GM19351 (cell line): Measurements from ENCODE around the gene MRPL51.

ENCODE experiments used
- ATAC-seq: cut with Tn5 transposase; IDR thresholded peaks from one replicate; pipeline ENCODE4 v1.9.1; 2021; ENCODE audit warnings: mild to moderate bottlenecking, moderate library complexity; ENCODE audit not compliant: unreplicated experiment

MRPL51 gene

DNA sequence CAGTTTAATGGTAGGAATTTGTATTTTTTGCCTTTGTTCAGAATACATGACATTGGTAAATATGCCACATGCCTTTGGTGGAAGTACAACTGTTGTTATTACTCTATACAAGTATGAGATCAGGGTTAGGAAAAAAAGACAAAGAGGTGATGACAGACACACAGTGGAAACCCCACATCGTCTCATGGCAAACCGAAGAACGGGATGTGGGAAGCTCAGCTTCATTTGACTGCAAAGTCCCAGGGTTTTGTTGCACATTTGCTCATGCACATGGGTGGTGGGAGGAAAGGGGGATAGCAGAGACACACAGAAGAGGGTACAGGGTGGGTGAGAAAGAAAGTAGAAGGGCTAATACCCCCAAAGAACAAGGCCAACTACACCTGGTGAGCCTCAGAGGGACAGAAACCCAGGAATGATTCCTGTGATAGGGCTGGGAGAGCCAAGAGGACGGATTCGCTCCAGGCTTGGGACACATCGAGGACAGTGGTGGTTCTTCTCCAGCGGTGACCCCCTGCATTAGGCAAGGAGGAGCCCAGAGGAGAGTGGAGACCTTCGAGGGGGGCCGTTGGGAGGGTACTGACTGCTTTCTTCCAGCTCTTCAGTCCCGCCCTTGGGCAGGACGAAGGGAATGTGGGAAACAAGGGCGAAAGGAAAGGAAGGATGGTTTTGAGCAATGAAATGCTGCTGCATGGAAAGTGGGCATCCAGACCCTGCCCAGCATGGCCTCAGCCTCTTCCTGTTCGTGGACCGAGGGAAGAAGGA is 30.6 kb downstream of the MRPL51 start:
- ATAC-seq, result no peak

DNA sequence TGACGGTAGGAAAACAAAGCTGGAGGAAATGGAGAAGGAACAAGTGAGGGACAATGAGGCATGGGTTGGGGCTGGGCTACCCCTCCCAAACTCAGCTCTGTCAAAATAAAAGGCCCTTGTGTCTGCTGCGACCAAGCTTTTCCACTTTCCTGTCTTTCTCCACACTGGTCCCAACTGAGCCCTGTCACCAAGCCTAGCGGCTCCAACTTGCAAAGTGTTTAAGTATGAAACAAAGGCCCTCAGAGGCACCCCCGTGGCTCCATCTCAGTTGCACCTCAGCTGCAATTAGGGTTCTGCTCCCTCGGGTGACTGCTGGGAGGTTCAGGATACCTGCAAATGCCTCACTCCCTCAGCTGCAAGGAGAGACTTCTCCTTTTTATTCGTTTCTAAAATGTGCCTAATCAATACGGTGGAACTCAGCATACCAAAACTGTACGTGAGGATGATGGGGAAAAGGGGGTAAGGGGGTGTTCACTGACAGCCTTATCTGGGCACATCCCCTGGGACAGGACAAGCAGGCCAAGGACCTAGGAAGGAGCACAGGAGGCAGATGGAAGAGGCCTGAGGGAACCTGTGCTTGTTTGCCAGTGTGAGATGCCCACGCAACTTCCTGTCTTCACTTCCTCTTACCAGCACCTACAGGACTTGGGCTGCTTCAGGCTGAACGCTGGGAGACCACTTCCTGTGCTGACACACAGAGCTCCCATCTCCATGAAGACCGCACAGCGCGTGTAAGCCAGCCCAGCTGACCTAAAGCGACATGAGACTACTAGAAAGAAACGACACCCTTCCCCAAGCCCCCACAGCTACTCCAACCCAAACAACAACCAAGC is 31.4 kb downstream of the MRPL51 start:
- peak; percentile 83 for ATAC-seq

DNA sequence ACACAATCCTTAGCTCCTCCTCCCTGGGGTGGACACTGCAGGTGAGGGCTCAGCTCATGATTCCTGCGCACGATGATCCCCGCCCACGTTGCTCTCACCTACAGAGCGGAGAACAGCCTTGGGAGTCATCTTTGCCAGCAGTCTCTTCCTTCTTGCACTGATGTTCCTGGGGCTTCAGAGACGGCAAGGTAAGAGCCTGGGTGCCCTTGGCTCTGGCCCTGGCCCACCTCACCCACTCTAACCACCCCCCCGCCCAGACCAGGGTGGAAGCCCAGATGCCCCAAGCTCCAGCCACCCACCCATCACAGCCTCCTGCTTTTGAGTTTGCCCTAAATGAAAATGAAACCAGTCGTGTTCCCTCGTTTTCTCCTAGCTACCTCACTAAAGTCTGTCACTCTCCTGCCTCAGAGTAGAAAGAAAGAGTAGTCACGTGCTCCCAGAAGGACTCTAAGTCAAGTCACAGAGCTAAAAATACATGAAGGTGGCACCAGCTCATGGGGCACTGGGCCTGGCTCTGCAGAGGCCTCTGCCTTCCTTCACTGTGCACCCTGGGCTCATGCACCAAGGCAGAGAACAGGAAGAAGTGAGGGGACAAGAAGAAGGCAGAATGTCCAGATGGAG is 32.2 kb downstream of the MRPL51 start:
- ATAC-seq, result no peak

DNA sequence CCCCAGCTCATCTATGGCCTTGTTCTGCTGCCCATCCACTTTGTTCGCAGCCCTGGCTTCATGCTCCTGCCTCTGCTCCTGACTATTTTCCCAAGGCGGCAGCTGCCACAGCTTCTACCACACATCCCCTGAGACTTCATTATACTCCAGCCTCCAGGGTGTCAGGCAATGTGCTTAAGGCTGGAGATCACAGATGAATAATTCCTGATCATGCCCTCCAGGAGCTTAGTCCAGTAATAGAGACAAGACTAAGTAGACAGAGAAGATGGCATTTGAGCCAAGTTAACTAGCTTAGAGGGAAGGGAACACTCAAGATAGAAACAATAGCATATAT is 34.1 kb downstream of the MRPL51 start:
- ATAC-seq, result no peak

DNA sequence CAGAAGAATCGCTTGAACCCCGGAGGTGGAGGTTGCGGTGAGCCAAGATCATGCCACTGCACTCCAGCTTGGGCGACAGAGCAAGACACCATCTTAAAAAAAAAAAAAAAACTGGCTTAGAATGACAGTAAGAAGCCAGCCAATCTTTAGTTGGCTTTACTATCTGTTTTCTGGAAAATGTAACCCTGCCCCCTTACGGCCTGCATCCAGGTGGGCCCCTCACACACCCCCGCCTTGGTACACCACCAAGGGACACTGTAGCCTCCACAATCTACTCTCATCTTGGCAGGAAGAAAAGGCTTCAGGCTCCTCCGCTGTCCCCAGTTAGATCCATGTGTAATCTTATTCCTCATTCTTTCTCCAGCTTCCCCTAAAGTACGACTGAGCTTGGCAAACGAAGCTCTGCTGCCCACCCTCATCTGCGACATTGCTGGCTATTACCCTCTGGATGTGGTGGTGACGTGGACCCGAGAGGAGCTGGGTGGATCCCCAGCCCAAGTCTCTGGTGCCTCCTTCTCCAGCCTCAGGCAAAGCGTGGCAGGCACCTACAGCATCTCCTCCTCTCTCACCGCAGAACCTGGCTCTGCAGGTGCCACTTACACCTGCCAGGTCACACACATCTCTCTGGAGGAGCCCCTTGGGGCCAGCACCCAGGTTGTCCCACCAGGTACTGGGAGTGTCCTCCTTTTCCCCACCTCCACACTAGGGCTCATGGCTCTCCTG is 34.6 kb downstream of the MRPL51 start:
- no peak for ATAC-seq

DNA sequence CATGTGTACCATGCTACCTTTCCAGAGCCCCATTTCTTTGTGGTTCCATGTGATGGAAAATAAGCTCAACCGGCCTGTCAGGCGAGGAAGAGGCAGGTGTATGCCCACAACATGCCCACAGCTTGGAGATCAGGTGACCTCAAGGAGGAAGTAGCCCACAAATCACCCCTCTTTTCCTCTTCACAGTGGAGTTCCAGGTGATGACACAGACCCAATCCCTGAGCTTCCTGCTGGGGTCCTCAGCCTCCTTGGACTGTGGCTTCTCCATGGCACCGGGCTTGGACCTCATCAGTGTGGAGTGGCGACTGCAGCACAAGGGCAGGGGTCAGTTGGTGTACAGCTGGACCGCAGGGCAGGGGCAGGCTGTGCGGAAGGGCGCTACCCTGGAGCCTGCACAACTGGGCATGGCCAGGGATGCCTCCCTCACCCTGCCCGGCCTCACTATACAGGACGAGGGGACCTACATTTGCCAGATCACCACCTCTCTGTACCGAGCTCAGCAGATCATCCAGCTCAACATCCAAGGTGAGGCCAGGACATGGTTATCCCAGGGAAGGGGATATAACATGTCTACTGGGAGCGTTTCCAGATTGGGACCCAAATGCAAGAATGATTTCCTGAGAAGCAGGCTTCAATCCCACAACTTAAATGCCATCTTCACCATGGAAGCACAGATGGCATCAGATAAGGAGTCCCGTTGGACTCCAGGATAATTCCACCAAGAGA is 35.7 kb downstream of the MRPL51 start:
- ATAC-seq, result no peak

DNA sequence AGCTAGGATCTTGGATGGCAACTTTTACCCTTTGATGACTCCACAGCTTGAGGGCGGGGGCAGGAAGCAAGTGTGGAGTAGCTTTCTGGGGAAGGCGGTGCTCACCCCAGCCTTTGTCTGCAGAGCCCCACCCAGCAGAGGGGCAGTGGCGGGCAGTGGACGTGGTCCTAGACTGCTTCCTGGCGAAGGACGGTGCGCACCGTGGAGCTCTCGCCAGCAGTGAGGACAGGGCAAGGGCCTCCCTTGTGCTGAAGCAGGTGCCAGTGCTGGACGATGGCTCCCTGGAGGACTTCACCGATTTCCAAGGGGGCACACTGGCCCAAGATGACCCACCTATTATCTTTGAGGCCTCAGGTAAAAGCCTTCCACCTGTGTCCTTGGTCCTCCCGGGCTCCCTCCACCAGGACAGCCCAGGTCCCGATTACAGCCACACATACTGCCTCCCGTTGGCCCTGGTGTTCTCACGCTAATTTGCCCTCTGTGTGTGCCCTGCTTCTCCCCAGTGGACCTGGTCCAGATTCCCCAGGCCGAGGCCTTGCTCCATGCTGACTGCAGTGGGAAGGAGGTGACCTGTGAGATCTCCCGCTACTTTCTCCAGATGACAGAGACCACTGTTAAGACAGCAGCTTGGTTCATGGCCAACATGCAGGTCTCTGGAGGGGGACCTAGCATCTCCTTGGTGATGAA is 40.0 kb downstream of the MRPL51 start:
- ATAC-seq, result no peak

DNA sequence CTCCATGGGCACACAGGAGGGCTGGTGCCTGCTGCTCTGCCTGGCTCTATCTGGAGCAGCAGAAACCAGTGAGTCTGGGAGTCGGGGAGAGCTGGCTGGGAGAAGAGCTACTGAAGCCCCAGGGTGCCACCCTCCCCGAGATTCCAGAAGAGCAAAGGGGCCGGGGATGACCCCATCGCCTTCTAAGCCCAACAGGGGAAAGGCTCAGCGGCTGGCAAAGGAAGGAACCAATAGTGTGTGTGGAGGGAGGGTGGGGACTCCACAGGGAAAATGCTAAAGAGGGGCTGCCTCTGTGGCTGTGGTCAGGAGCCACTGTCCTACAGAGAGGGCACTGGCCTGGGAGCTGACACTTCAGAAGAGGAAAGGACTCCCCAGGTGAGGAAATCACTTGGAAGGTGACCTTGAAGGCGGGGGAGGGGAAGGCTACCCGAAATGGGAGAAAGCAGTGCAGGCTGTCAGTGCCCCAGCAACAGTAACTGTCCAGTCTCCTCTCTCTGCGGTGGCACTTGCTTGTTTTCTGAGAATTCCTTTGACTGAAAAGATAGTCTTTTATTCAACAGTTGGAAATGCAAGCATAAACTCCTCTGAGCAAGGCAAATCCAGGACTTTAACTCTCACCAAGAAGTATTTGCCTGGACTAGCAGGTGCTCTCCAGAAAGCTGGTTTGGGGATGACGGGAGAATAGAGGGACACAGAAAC is 40.7 kb downstream of the MRPL51 start:
- no peak for ATAC-seq

DNA sequence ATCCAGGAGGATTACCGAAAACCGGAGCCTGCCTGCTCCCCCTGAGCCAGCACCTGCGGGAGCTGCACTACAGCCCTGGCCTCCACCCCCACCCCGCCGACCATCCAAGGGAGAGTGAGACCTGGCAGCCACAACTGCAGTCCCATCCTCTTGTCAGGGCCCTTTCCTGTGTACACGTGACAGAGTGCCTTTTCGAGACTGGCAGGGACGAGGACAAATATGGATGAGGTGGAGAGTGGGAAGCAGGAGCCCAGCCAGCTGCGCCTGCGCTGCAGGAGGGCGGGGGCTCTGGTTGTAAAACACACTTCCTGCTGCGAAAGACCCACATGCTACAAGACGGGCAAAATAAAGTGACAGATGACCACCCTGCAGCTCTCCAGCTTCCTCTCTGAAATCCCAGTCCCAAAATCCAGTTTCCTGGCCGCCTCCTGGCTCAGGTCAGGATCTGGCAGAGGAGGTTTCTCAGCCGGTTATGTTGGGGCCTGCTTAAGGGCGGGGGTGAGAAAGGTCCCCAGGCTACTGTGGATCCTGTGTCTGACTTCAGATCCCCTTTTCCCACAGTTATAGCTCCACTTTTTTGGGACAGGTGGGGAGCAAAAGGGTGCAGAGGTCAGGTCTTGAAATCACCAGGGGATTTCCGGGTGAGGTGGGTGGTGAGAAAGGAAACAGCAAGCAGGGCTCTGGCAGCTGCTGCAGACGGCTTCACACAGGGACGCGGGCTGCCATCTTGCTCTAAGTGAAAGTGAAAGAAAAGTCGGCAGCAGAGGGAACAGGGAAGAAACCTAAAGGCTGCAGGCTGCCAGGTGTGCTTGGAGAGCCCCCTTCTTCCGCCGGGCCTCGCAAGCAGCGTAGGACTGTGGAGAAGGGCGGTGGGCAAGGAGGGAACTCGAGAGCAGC is 41.5 kb downstream of the MRPL51 start, which contains the start of gene TAPBPL:
TSS of gene TAPBPL (plus strand) at position 695 of the 897 bp plus-strand sequence. CDS start 207 bp downstream, outside the sequence.
- peak; percentile 69 for ATAC-seq

DNA sequence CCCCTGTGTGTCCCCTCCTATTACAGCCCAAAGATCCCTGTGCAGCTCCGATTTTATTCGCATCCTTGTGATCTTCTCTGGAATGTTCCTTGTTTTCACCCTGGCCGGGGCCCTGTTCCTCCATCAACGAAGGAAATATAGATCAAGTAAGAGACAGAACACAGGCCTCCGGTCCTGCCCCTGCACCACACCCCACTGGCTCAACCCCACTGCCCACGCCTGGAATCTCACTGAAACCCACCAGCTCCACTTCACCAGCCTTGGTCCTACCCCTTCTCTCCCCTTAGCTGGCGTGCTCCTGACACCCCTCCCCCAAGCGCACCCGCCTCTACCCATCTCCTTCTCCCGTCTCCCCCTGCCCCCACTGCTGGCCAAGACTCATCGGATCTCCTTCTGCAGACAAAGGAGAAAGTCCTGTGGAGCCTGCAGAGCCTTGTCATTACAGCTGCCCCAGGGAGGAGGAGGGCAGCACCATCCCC is 42.2 kb downstream of the MRPL51 start:
- no peak for ATAC-seq

DNA sequence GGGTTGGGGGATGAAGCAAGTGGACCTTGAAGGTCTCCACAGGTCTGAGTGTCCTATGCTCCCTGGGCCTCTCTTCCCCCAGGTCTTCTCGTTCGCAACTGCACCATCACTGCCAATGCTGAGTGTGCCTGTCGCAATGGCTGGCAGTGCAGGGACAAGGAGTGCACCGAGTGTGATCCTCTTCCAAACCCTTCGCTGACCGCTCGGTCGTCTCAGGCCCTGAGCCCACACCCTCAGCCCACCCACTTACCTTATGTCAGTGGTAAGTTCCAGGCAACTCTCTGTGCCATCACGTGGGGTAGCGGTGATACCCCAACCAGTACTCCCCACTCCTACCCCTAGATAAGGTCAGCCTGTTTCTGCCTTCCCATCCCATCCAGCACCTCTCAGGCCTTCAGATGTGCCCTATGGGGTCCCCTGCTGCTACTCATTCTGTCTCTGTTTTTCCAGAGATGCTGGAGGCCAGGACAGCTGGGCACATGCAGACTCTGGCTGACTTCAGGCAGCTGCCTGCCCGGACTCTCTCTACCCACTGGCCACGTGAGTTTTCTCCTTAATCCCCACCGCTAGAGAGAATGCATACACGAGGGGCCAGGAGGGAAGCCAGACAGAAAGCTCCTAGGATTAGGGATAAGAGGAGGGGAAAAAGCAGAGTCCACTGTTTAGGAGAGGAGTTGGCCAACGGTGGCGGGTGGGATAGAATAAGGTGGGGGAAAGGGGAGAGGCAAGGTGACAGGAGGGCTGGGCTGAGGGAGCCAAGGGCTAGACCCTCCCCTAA is 42.8 kb downstream of the MRPL51 start:
- ATAC-seq, result no peak

DNA sequence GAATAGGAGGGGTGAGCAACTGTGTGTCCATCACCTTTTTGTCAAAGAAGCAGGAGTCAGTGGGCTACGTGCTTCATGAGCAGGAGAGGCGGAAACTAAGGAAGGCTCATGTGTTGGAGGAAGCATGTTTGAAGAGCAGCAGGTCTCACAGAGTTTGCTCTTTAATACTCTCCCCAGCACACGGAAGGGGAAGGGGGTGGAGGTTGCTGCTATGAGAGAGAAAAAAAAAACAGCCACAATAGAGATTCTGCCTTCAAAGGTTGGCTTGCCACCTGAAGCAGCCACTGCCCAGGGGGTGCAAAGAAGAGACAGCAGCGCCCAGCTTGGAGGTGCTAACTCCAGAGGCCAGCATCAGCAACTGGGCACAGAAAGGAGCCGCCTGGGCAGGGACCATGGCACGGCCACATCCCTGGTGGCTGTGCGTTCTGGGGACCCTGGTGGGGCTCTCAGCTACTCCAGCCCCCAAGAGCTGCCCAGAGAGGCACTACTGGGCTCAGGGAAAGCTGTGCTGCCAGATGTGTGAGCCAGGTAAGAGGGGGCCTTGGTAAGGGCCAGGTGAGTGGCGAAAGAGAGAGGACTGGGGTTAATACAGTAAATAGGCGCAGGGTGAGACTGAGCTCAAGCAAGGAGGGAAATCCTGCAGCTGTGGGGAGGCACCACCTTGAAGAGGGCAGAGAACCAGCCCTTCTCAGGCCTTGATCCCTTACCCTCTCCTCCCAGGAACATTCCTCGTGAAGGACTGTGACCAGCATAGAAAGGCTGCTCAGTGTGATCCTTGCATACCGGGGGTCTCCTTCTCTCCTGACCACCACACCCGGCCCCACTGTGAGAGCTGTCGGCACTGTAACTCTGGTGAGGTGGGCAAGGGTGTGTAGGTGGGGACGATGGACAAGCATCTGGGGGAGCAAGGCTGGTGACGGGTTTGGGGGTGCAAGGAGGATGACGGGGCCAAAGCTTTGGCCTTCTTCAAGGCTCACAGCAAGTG is 48.1 kb downstream of the MRPL51 start, which contains the start of gene CD27:
TSS of gene CD27 (plus strand) at position 252 of the 985 bp plus-strand sequence. CDS start at position 393, 141 bp downstream.
- no peak for ATAC-seq

DNA sequence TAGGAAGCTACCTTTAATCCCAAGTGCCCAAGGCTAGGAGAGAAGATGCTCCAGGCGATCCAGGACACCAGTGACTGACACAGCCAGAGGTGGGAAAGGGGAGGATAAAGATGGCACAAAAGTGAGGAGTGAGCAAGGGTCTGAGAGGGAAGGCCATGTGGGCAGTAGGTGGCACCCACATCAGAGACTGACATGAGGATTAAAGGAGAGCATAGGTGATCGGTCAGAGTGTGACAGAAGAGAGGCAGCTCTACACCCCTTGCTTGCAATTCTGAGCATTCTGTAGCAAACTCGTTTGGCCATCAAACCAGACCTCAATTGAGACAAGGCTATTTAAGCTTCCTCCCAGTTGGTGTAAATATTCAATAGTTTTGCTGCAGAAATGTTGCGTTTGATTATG is 49.0 kb downstream of the MRPL51 start:
- ATAC-seq, result no peak

DNA sequence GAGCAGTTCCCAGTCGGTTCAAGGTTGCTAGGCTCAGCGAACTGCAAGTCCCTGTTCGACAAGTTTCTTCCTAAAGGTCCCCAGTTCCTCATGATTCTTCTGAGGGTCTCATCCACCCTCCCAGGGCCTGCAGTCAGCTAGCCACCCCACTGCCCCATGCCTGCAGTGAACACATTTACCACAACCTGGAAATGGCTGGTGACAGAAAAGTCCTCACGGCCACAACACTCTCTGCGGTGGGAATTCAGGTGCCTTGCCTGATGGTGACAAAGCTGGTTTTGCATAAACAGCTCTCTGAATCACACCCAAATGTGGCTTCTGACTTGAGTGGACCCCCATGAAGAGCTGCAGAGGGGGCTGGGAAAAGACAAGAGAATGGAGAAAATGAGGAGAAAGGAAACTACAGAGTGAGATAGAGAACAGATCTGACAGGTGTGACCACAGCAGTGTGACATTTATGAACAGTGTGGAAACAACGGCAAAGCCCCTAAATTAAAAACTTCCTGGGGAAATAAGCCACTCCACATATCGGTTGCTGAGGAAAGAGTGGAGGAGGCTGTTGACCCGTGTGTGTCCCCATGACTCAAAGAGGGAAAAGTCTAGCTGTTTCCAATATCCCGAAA is 49.6 kb downstream of the MRPL51 start:
- ATAC-seq, result no peak

DNA sequence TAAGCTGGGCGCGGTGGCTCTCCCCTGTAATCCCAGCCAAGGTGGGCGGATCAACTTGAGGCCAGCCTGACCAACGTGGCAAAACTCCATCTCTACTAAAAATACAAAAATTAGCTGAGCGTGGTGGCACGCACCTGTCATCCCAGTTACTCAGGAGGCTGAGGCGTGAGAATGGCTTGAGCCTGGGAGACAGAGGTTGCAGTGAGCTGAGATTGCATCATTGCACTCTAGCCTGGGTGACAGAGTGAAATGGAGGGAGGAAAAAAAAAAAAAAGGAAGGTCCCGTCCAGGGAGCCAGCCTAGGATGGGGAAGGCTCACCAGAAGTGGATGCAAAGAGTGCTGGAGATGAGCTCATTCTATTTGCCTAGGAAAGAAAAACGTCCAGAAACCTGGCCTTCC is 50.2 kb downstream of the MRPL51 start:
- no peak for ATAC-seq
